Peyer's patch (tissue), 4 donors: Measurements from ENCODE around the gene DNM3. TPM values are rescaled to one million over a fixed set of nuclear protein-coding genes. Genes with fewer than 3 reads are reported as not detected.

ENCODE experiments used
- DNase-seq, 3 donors: peaks; one replicate each; pipeline ENCODE4 v3.0.0-alpha.2; 2017 to 2019
- H3K27ac ChIP-seq, 4 donors: fragments of 200-600 bp; sonication (generic); one replicate each; pipeline ENCODE4 v1.5.1; 2016 to 2019
- H3K27me3 ChIP-seq, 2 donors: fragments of 200-600 bp; sonication (generic); one replicate each; pipeline ENCODE4 v1.5.1; 2019
- H3K36me3 ChIP-seq, 3 donors: fragments of 200-600 bp; sonication (generic); one replicate each; pipeline ENCODE4 v1.5.1; 2016 to 2019
- H3K4me1 ChIP-seq, 4 donors: fragments of 200-600 bp; sonication (generic); one replicate each; pipeline ENCODE4 v1.5.1; 2016 to 2019
- H3K4me3 ChIP-seq, 4 donors: fragments of 200-600 bp; sonication (generic); 1 replicate in 3 of 4; 2 replicates in 1 of 4; pipeline ENCODE4 v1.5.1; 2016 to 2019; ENCODE audit warnings: mild to moderate bottlenecking in 1 of 4
- H3K9me3 ChIP-seq, 4 donors: fragments of 200-600 bp; sonication (generic); one replicate each; pipeline ENCODE4 v1.5.1; 2016 to 2019; ENCODE audit warnings: mild to moderate bottlenecking in 1 of 4
- POLR2A ChIP-seq, 2 donors: fragments of 450-650 bp; IDR thresholded peaks; one replicate each; pipeline ENCODE4 v1.5.1; 2017; ENCODE audit warnings: antibody characterized with exemption in 2 of 2, mild to moderate bottlenecking in 2 of 2, moderate library complexity in 2 of 2
- total RNA-seq, 4 donors: library from RNA; depleted of rRNA; stranded (reverse); fragments of >200 nt; gene quantifications; one replicate each; pipeline ENCODE4 v1.1.0, GENCODE V29; 2016
- TF ChIP-seq, protein P1 (sequence below), 6 experiments: fragments of 450-650 bp in 4 of 6; fragments of 200-600 bp in 2 of 6; sonication (generic) in 1 of 6; IDR thresholded peaks; one replicate each; pipeline ENCODE4 v1.5.1; 2017 to 2019; ENCODE audit warnings: antibody characterized with exemption in 6 of 6, mild to moderate bottlenecking in 3 of 6, moderate library complexity in 1 of 6

The DNM3 gene
- total RNA-seq, 4 donors from 2014 or later, result 1.4 to 11.6 (median 2.0) TPM

DNA sequence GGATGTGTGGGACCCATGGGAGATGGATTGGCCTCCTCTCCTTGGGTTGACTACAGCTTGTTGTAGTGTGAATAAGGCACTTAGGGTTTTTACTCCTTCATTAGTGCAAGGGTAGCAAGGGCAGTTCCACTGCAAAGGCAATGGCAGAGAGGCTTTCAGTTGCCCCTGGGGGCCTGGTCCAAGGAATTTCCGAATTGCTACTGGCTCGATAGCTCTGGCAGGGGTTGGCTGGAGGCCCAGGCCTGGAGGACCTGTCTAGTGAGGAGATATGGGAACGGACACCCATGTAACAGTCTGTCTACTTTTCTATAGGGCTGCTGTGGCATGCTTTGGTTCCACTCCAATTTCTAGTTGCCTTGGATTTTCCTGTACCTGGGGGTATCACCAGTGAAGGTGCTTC lies 360.3 kb downstream of the DNM3 start:
- Histone ChIP-seq H3K9me3 (no peaks in the 10 kb centered on the region), H3K4me3 (no peak overlapping the region), H3K27me3 (no peaks in the 10 kb centered on the region), H3K4me1 (no peaks in the 10 kb centered on the region), H3K27ac (no peak overlapping the region), H3K36me3 (no peaks in the 10 kb centered on the region)
- TF ChIP-seq, protein P1, sequence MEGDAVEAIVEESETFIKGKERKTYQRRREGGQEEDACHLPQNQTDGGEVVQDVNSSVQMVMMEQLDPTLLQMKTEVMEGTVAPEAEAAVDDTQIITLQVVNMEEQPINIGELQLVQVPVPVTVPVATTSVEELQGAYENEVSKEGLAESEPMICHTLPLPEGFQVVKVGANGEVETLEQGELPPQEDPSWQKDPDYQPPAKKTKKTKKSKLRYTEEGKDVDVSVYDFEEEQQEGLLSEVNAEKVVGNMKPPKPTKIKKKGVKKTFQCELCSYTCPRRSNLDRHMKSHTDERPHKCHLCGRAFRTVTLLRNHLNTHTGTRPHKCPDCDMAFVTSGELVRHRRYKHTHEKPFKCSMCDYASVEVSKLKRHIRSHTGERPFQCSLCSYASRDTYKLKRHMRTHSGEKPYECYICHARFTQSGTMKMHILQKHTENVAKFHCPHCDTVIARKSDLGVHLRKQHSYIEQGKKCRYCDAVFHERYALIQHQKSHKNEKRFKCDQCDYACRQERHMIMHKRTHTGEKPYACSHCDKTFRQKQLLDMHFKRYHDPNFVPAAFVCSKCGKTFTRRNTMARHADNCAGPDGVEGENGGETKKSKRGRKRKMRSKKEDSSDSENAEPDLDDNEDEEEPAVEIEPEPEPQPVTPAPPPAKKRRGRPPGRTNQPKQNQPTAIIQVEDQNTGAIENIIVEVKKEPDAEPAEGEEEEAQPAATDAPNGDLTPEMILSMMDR (IDR thresholded peaks at IDR 0.05), result no peak
- no peak for TF ChIP-seq POLR2A (IDR thresholded peaks at IDR 0.05)
- no peak for DNase-seq

DNA sequence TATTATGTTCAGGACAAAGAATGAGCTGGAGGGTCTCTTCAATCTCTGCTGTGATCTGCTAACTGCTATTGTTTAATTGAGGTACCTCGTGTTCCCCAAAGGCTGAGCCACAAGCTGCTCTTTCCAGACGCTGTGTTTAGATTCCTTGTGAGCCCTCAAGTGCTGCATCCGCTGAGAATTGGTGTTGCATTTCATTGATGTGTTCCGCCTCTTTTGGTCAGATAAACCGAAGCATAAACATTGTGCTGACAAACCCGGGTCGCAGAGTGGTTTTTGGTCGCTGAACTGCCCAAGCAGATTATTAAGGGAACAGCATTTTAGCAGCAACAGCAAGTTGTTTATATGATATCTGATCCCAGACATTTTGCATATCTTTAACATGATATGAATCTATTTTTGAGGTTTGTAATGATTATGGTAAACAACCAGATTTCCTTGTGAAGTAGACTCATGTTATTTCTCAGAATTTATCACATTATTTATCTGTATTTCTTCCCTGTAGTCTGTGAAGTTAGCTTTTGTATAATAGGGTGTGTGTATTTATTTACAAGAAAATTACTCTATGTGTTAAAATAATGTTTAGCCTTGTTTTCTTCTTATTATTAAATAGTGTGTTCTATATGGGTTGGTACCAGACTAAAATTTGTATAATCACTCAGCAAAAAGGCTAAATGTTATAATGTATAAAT lies 362.0 kb downstream of the DNM3 start:
- DNase-seq, result no peak
- Histone ChIP-seq H3K4me1 (no peaks in the 10 kb centered on the region), H3K36me3 (no peaks in the 10 kb centered on the region), H3K27ac (peak overlapping the region in 1 of 4 donors; percentile 10), H3K27me3 (no peaks in the 10 kb centered on the region), H3K9me3 (no peaks in the 10 kb centered on the region), H3K4me3 (no peak overlapping the region)
- no peak for TF ChIP-seq POLR2A (IDR thresholded peaks at IDR 0.05)

DNA sequence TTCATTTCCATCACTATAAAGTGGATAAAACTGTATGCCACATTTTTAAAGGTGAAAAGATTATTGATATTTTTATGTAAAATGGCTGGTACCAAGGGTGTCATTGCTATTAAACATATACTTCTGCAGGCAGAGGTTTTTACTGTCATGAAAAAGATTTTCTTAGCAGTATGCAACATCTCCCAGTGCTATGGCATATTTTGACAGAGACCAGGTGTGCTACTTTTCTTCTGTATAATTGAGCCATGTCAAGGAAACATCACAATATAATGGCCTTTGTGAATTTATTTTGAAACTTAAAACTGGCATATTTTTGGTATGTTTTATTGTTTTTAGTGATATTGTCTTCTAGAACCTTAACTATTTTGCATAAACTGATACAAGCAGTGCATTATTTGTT lies 362.6 kb downstream of the DNM3 start:
- Histone ChIP-seq H3K9me3 (no peaks in the 10 kb centered on the region), H3K36me3 (no peaks in the 10 kb centered on the region), H3K27ac (no peak overlapping the region), H3K27me3 (no peaks in the 10 kb centered on the region), H3K4me3 (no peak overlapping the region), H3K4me1 (no peaks in the 10 kb centered on the region)
- no peak for DNase-seq
- TF ChIP-seq, protein P1 (IDR thresholded peaks at IDR 0.05), result no peak
- no peak for TF ChIP-seq POLR2A (IDR thresholded peaks at IDR 0.05)

DNA sequence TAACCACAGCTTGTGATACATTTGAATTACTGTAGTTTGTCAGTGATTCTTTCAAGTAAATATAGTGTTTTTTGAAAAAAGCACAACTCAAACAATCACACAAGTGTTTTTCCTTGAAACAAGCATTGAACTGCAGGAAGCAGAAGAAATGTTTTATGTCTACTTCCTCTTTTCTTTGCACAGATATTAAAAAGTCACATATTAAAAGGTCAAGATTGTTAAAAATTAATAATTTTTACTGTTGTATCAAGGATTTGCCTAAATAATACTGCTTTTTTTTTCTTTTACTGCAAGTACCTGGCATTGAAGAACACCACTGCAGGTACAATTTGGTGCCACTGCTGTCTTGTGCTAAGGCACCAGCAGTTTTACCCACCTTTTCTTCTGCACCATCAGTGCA lies 365.0 kb downstream of the DNM3 start:
- Histone ChIP-seq H3K4me1 (no peaks in the 10 kb centered on the region), H3K27ac (no peak overlapping the region), H3K36me3 (no peaks in the 10 kb centered on the region), H3K4me3 (no peak overlapping the region), H3K9me3 (no peaks in the 10 kb centered on the region), H3K27me3 (no peaks in the 10 kb centered on the region)
- DNase-seq, result no peak
- no peak for TF ChIP-seq POLR2A (IDR thresholded peaks at IDR 0.05)
- TF ChIP-seq, protein P1 (IDR thresholded peaks at IDR 0.05), result no peak

DNA sequence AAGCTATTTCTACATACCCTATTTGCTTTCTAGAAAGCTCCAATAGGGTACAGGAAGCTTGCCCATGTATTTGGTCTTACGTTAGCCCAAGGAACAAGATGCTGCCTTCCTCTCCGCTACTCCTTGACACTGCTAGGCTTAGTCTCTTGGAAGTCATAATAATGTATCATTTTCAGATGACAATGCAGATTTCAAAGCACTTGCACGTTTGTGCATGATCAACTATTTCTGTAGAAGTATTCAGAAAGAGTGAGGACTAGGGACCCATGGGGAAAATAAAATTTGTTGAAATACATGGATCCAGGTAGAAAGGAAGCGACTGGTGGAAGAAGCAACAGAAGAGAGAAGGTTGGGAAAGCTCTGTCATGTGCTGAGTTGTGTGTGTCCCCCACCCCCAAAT lies 367.3 kb downstream of the DNM3 start:
- Histone ChIP-seq H3K9me3 (no peaks in the 10 kb centered on the region), H3K27ac (no peak overlapping the region), H3K4me3 (no peak overlapping the region), H3K4me1 (no peaks in the 10 kb centered on the region), H3K36me3 (no peaks in the 10 kb centered on the region), H3K27me3 (no peaks in the 10 kb centered on the region)
- DNase-seq, result no peak
- TF ChIP-seq, protein P1 (IDR thresholded peaks at IDR 0.05), result no peak
- no peak for TF ChIP-seq POLR2A (IDR thresholded peaks at IDR 0.05)

DNA sequence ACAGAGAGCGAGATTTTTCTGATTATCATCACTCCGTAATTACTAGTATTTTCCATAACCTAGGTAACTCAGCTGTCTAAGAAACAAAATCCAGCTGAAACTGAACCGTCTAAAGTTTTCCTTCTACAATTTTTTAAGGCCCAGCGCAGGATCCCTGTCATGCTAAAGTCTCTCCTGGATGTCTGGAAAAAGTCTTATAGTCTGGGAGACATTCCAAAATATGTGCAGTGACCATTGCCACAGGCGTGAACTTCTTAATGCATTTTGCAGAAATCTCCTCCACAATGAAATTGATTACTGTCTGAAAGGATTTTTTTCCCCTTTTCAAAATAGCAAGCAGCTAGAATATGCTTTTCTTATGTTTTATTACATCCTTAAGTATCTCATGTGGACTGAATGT lies 369.9 kb downstream of the DNM3 start:
- TF ChIP-seq, protein P1 (IDR thresholded peaks at IDR 0.05), result no peak
- H3K36me3 ChIP-seq, result no peaks in the 10 kb centered on the region

More for the DNA sequence above, 369.9 kb downstream of the DNM3 start:
- Histone ChIP-seq H3K27me3 (no peaks in the 10 kb centered on the region), H3K9me3 (no peaks in the 10 kb centered on the region), H3K27ac (no peak overlapping the region), H3K4me1 (no peaks in the 10 kb centered on the region), H3K4me3 (no peak overlapping the region)
- no peak for DNase-seq
